ENCODE results near the gene SNTG2.
A peak's percentile ranks its signal among the peaks of the same experiment; 100 is the strongest.
"Not testable (repeated sequence)": the region's sequence is repeated elsewhere in the genome, so short reads cannot be mapped to it uniquely, and the experiment has no call there.

SNTG2 gene

DNA sequence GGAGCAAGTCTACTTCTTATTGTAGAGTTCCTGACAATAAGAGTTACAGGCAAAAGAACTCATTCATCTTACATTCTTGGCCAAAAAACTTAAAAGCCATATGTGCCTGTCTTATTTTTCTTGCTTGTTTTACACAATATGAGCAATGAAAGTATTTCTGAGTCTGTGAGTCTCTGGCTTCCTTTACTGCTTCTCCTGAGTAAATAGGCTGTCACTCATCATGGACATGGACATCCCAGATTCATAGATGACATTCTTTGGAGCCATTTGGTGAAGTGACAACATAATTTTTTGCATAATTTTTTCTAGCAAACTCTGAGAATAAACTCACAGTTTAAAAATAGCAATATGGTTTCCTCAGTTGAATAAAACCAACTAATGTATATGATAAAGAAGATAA, 179.3 kb downstream of the SNTG2 start:
- TF ChIP-seq, protein P1, sequence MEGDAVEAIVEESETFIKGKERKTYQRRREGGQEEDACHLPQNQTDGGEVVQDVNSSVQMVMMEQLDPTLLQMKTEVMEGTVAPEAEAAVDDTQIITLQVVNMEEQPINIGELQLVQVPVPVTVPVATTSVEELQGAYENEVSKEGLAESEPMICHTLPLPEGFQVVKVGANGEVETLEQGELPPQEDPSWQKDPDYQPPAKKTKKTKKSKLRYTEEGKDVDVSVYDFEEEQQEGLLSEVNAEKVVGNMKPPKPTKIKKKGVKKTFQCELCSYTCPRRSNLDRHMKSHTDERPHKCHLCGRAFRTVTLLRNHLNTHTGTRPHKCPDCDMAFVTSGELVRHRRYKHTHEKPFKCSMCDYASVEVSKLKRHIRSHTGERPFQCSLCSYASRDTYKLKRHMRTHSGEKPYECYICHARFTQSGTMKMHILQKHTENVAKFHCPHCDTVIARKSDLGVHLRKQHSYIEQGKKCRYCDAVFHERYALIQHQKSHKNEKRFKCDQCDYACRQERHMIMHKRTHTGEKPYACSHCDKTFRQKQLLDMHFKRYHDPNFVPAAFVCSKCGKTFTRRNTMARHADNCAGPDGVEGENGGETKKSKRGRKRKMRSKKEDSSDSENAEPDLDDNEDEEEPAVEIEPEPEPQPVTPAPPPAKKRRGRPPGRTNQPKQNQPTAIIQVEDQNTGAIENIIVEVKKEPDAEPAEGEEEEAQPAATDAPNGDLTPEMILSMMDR (IDR thresholded peaks at IDR 0.05; ENCODE audit: control insufficient read depth, insufficient read depth, low read depth, low read length, missing control alignments) = no peak
- H3K4me3 ChIP-seq (ENCODE audit: control insufficient read depth, low read depth, low read length) = no peak overlapping the region
- DNase-seq (ENCODE audit: low read depth) = no peak

DNA sequence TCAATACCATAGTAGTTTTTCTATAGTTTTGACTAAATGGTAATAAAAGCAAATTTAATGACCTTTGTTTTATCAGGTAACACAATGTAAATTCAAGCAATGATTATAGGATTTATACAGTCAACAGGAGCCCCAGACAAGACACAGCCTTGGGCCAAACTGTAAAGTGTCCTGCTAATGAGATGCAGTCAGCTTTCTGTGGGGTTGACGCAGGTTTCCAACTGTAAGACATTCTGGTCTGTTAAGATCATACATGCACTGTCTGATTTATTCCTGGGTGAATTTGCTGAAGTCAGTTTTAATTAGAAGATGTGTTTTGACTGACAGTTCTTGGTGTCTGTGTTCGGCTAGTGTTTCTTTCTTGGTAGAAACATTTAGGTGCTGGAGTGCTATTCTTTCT, 180.3 kb downstream of the SNTG2 start:
- TF ChIP-seq, protein P1 (IDR thresholded peaks at IDR 0.05; ENCODE audit: control insufficient read depth, insufficient read depth, low read depth, low read length, missing control alignments) = no peak
- DNase-seq (ENCODE audit: low read depth) = no peak
- H3K4me3 ChIP-seq (ENCODE audit: control insufficient read depth, low read depth, low read length) = no peak overlapping the region

DNA sequence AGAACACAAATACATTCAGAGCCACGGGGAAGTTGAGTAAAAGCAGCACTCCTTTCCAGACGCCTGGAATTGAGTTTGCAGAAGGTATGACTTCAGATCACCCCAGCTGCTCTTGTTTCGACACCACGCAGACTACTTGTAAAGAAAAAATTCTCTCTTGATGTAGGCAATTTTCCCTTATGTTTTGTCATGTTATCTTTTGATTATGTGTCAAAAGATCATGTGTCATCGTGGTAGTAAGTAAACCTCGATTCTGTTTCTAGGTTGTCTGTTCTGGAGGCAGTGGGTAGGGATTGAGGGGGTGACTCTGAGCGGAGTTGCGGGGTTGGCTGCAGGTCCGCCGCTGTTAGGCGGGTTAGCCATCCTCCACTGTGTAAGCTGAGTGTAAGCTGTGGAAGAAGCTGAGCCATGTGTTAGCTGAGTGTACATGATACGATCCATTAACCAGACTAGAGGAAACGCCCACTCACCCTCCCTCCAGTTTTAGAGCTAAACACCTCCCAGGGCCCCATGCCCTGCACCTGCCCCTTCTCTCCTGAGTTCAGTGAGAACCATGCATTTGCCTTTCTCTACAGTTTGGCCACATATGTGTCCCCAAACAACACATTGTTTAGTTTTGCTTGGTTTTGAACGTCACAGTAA, 181.8 kb downstream of the SNTG2 start:
- DNase-seq (ENCODE audit: low read depth) = no peak
- no peak overlapping the region for H3K4me3 ChIP-seq (ENCODE audit: control insufficient read depth, low read depth, low read length)
- TF ChIP-seq, protein P1 (IDR thresholded peaks at IDR 0.05; ENCODE audit: control insufficient read depth, insufficient read depth, low read depth, low read length, missing control alignments) = no peak

- H3K4me3 ChIP-seq (ENCODE audit: control insufficient read depth, low read depth, low read length); DNase-seq (ENCODE audit: low read depth): not testable (repeated sequence)
These were observed 183.2 kb downstream of the SNTG2 start for GRCh38 chr2:1133896-1134295.

- DNase-seq (ENCODE audit: low read depth) = no peak
- H3K4me3 ChIP-seq (ENCODE audit: control insufficient read depth, low read depth, low read length) = no peak overlapping the region
- TF ChIP-seq, protein P1 (IDR thresholded peaks at IDR 0.05; ENCODE audit: control insufficient read depth, insufficient read depth, low read depth, low read length, missing control alignments) = no peak
These were observed 184.0 kb downstream of the SNTG2 start for GRCh38 chr2:1134629-1135028.

DNA sequence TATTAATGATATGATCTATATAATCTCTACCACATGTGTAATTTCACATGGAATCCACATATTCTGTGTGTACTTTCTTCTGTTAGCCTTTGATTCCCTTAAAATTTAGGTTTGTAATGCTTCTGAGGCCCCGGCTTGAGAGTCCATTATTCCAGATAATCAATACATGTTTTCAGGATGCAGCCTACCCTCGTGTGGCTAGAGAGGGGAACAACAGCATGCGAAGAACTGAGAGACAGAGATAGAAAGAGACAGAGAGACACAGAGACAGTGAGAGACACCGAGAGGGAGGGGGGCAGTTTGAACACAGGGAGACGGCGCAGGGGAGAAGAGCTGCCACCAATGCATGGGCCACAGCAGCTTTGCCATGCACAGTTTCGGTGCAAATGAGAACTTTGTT, 185.4 kb downstream of the SNTG2 start:
- no peak for DNase-seq (ENCODE audit: low read depth)
- TF ChIP-seq, protein P1 (IDR thresholded peaks at IDR 0.05; ENCODE audit: control insufficient read depth, insufficient read depth, low read depth, low read length, missing control alignments) = peak; percentile 74
- H3K4me3 ChIP-seq (ENCODE audit: control insufficient read depth, low read depth, low read length) = no peak overlapping the region

- DNase-seq (ENCODE audit: low read depth) = no peak
These were observed 186.2 kb downstream of the SNTG2 start for GRCh38 chr2:1136846-1137245.

More at GRCh38 chr2:1136846-1137245, 186.2 kb downstream of the SNTG2 start:
- TF ChIP-seq, protein P1 (IDR thresholded peaks at IDR 0.05; ENCODE audit: control insufficient read depth, insufficient read depth, low read depth, low read length, missing control alignments) = no peak
- no peak overlapping the region for H3K4me3 ChIP-seq (ENCODE audit: control insufficient read depth, low read depth, low read length)

Measured in AG09309 (cell line).